ENCODE results near the gene TXNRD1.
"Not testable (repeated sequence)": the region's sequence is repeated elsewhere in the genome, so short reads cannot be mapped to it uniquely, and the experiment has no call there.

Gene TXNRD1

DNA sequence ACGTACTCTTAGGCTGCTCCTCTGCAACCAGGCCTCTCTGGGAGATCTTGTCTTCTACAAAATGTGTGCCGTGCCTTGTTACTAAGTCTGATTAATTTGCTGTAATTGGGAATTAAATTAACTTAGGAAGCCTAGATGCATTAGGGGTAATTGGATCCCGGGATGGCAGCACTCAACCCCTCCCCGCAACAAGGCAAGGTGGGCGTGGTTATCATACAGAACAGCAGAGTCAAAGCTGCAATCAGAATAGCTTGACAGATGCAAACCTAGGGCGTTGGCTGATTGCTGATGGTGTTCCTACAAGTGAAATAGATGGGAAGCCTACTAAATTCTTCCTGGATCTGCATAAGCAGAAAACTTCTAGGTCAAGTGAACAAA, 43.0 kb upstream of the TXNRD1 start:
- no peak for TF ChIP-seq CTCF (conservative IDR thresholded peaks at IDR 0.05; ENCODE audit: low read depth, low read length)
- no peak overlapping the region for H3K4me3 ChIP-seq (ENCODE audit: low read depth, low read length)
- no peak for DNase-seq (ENCODE audit: low read depth)

GRCh38 chr12:104173804-104174203, 41.8 kb upstream of the TXNRD1 start:
- not testable (repeated sequence) for H3K4me3 ChIP-seq (ENCODE audit: low read depth, low read length); DNase-seq (ENCODE audit: low read depth)

GRCh38 chr12:104175726-104176247, 39.8 kb upstream of the TXNRD1 start:
- H3K4me3 ChIP-seq (ENCODE audit: low read depth, low read length): no peak overlapping the region
- TF ChIP-seq CTCF (conservative IDR thresholded peaks at IDR 0.05; ENCODE audit: low read depth, low read length): no peak
- DNase-seq (ENCODE audit: low read depth): no peak

GRCh38 chr12:104177336-104177662, 38.3 kb upstream of the TXNRD1 start:
- DNase-seq (ENCODE audit: low read depth): no peak
- TF ChIP-seq CTCF (conservative IDR thresholded peaks at IDR 0.05; ENCODE audit: low read depth, low read length): no peak

DNA sequence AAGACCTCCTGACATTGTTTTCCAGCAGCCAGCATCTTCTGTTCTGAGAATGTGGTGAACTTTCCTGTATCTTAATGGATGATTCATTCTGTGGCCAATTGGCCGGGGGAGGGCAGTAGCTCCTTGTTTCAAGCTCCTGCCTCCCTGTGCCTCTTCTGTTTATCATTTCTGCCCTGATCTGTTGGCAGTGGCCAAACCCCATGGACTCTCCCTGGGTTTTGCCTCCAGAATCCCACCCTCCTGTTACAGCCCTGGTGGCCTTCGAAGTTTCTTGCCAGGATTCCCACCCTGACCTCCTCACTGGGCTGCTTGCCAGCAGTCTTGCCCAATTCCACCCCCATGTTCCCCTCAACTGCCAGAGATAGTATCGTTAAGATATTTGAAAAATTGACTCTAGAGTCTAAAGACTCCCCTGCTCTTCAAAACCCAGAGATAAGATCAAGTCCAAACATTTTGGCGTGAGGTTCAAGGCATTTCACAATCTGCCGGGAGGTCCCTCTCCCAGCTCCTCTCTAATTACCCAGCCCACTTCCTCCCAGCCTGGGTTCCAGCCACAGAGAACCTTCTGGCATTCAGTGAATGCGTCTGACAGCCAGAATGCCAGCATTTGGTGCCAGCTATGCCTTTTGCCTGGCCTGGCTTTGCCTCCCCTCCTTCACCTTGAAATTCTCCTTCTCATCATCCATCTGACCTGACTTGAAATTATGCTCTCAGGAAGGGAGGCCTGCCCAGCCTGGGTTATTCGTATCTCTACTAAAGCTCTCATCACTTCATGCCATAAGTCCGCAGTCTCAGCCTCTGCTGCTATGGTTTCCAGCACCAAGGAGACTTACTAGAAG, 37.7 kb upstream of the TXNRD1 start:
- TF ChIP-seq CTCF (conservative IDR thresholded peaks at IDR 0.05; ENCODE audit: low read depth, low read length): peak; percentile 58
- H3K4me3 ChIP-seq (ENCODE audit: low read depth, low read length): no peak overlapping the region
- DNase-seq (ENCODE audit: low read depth): peak; percentile 99

More at GRCh38 chr12:104177336-104177662, 38.3 kb upstream of the TXNRD1 start:
- no peak overlapping the region for H3K4me3 ChIP-seq (ENCODE audit: low read depth, low read length)

DNA sequence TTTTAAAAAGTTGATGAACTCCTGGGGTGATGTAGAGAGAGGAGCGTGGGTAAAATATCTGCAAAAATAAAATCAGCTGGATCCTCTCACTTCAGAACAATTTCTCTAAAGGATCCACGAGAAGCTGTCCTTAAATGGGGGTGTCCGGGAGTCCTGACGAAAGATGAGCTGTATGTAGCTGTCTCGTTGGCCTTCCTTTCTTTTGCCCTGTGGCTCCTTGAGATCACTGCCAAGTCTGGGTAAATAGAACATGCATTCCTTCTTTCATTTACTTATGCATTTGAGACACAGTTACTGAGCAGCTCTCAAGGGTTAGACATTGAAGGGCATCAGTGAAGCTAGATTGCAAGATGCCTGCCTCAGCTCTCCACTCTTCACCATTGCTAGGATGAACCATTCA, 35.2 kb upstream of the TXNRD1 start:
- no peak for TF ChIP-seq CTCF (conservative IDR thresholded peaks at IDR 0.05; ENCODE audit: low read depth, low read length)
- H3K4me3 ChIP-seq (ENCODE audit: low read depth, low read length): no peak overlapping the region
- DNase-seq (ENCODE audit: low read depth): peak; percentile 68

GRCh38 chr12:104181313-104181712, 34.3 kb upstream of the TXNRD1 start:
- H3K4me3 ChIP-seq (ENCODE audit: low read depth, low read length): no peak overlapping the region
- no peak for TF ChIP-seq CTCF (conservative IDR thresholded peaks at IDR 0.05; ENCODE audit: low read depth, low read length)
- peak; percentile 72 for DNase-seq (ENCODE audit: low read depth)

All from choroid plexus epithelial cell (primary cell).